OCI-LY1 (cell line): ENCODE results near the gene ZNF341.
"Not testable (repeated sequence)": the region's sequence is repeated elsewhere in the genome, so short reads cannot be mapped to it uniquely, and the experiment has no call there.

Source experiments
- H2AFZ ChIP-seq: fragments of 200-600 bp; sonication (generic), shearing (Covaris generic); 2 replicates; pipeline ENCODE4 v1.6.0; 2014; ENCODE audit warnings: antibody characterized with exemption, mild to moderate bottlenecking, low read length
- H3F3A ChIP-seq: fragments of 200-600 bp; sonication (generic), shearing (Covaris generic); 2 replicates; pipeline ENCODE4 v1.6.0; 2014; ENCODE audit warnings: mild to moderate bottlenecking, antibody characterized with exemption, low read length, moderate library complexity; ENCODE audit not compliant: insufficient read depth
- H3K27ac ChIP-seq: fragments of 200-600 bp; sonication (generic); 2 replicates; pipeline ENCODE4 v1.5.1; 2014; ENCODE audit warnings: low read length, mixed run types, mild to moderate bottlenecking, low read depth; ENCODE audit not compliant: poor library complexity, severe bottlenecking
- H3K27me3 ChIP-seq: fragments of 200-600 bp; sonication (generic); 2 replicates; pipeline ENCODE4 v1.6.0; 2014; ENCODE audit warnings: antibody characterized with exemption, mild to moderate bottlenecking, low read length, moderate library complexity; ENCODE audit not compliant: insufficient read depth
- H3K36me3 ChIP-seq: fragments of 200-600 bp; sonication (generic); 2 replicates; pipeline ENCODE4 v1.6.1; 2014; ENCODE audit warnings: mild to moderate bottlenecking, antibody characterized with exemption, low read length, moderate library complexity, mixed read lengths; ENCODE audit not compliant: insufficient read depth
- H3K4me1 ChIP-seq: fragments of 200-600 bp; sonication (generic); 2 replicates; pipeline ENCODE4 v1.5.1; 2014; ENCODE audit warnings: mild to moderate bottlenecking, low read length, moderate library complexity; ENCODE audit not compliant: insufficient read depth, severe bottlenecking
- H3K4me2 ChIP-seq: fragments of 200-600 bp; sonication (generic), shearing (Covaris generic); 2 replicates; pipeline ENCODE4 v1.6.1; 2014; ENCODE audit warnings: low read length
- H3K4me3 ChIP-seq: fragments of 200-600 bp; sonication (generic); 2 replicates; pipeline ENCODE4 v1.5.1; 2014; ENCODE audit warnings: low read length, low read depth, mild to moderate bottlenecking, mixed read lengths; ENCODE audit not compliant: poor library complexity, severe bottlenecking
- H3K79me2 ChIP-seq: fragments of 200-600 bp; shearing (Covaris generic); 2 replicates; pipeline ENCODE4 v1.6.1; 2016; ENCODE audit warnings: mixed run types, low read length, mixed read lengths; ENCODE audit not compliant: insufficient read depth
- H3K9ac ChIP-seq: fragments of 200-600 bp; sonication (generic), shearing (Covaris generic); 2 replicates; pipeline ENCODE4 v1.6.1; 2014; ENCODE audit warnings: mild to moderate bottlenecking, low read length, mixed read lengths
- H3K9me2 ChIP-seq: fragments of 200-600 bp; sonication (generic), shearing (Covaris generic); 2 replicates; pipeline ENCODE4 v1.6.1; 2014; ENCODE audit warnings: low read depth, mild to moderate bottlenecking, low read length, mixed read lengths
- H3K9me3 ChIP-seq: fragments of 200-600 bp; shearing (Covaris generic); 2 replicates; pipeline ENCODE4 v1.6.1; 2014; ENCODE audit warnings: low read length, mixed read lengths
- H4K20me1 ChIP-seq: fragments of 200-600 bp; sonication (generic), shearing (Covaris generic); 2 replicates; pipeline ENCODE4 v1.6.0; 2016; ENCODE audit warnings: mild to moderate bottlenecking, low read length; ENCODE audit not compliant: insufficient read depth
- EZH2 ChIP-seq: fragments of 200-600 bp; sonication (generic), shearing (Covaris generic); IDR thresholded peaks from 2 replicates; pipeline ENCODE4 v1.8.0; 2017; ENCODE audit warnings: borderline replicate concordance, mixed run types, mild to moderate bottlenecking, antibody characterized with exemption, low read length, moderate library complexity, mixed read lengths
- TF ChIP-seq, protein P1 (sequence below): fragments of 200-600 bp; sonication (generic), shearing (Covaris generic); IDR thresholded peaks from 2 replicates; pipeline ENCODE4 v1.5.1; 2017; ENCODE audit warnings: mild to moderate bottlenecking, antibody characterized with exemption, low read length, moderate library complexity, mixed read lengths

Gene ZNF341

DNA sequence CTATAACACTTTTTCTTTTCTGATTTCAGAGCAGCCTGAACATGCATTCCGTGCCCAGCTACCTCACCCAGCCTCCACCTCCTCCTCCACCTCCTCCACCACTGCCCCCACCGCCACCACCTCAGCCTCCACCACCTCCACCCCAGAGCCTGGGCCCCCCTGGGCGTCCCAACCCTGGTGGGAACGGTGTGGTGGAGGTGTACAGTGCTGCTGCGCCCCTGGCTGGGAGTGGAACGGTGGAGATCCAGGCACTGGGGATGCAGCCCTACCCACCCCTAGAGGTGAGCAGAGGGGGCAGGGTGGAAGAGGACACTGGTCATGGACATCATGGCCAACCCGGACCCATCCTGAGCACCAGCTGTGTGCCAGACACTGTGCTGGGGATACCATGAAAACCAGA, 21.3 kb downstream of the ZNF341 start:
- no peaks in the 10 kb centered on the region for H3K27me3 ChIP-seq
- H3K9me3 ChIP-seq: peaks cover 7% of the 10 kb centered on the region
- no peak overlapping the region for H3K4me3 ChIP-seq
- no peak overlapping the region for H3K27ac ChIP-seq
- no peak overlapping the region for H3K4me2 ChIP-seq
- H3K79me2 ChIP-seq: no peaks in the 10 kb centered on the region
- no peaks in the 10 kb centered on the region for H3F3A ChIP-seq
- peaks cover 24% of the 10 kb centered on the region for H3K36me3 ChIP-seq
- TF ChIP-seq, protein P1, sequence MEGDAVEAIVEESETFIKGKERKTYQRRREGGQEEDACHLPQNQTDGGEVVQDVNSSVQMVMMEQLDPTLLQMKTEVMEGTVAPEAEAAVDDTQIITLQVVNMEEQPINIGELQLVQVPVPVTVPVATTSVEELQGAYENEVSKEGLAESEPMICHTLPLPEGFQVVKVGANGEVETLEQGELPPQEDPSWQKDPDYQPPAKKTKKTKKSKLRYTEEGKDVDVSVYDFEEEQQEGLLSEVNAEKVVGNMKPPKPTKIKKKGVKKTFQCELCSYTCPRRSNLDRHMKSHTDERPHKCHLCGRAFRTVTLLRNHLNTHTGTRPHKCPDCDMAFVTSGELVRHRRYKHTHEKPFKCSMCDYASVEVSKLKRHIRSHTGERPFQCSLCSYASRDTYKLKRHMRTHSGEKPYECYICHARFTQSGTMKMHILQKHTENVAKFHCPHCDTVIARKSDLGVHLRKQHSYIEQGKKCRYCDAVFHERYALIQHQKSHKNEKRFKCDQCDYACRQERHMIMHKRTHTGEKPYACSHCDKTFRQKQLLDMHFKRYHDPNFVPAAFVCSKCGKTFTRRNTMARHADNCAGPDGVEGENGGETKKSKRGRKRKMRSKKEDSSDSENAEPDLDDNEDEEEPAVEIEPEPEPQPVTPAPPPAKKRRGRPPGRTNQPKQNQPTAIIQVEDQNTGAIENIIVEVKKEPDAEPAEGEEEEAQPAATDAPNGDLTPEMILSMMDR: no peak
- TF ChIP-seq EZH2: no peak
- H2AFZ ChIP-seq: no peak overlapping the region
- H3K9ac ChIP-seq: no peak overlapping the region
- H3K4me1 ChIP-seq: peaks cover 9% of the 10 kb centered on the region
- H4K20me1 ChIP-seq: no peaks in the 10 kb centered on the region
- no peaks in the 10 kb centered on the region for H3K9me2 ChIP-seq

GRCh38 chr20:33753763-33754162, 22.0 kb downstream of the ZNF341 start:
- no peaks in the 10 kb centered on the region for H3K9me2 ChIP-seq
- no peak overlapping the region for H3K4me2 ChIP-seq
- no peaks in the 10 kb centered on the region for H3F3A ChIP-seq
- no peak overlapping the region for H3K9ac ChIP-seq
- H3K79me2 ChIP-seq: no peaks in the 10 kb centered on the region
- TF ChIP-seq, protein P1: no peak
- no peak for TF ChIP-seq EZH2
- H3K4me3 ChIP-seq: no peak overlapping the region
- H3K36me3 ChIP-seq: peaks cover 26% of the 10 kb centered on the region
- H2AFZ ChIP-seq: no peak overlapping the region
- H4K20me1 ChIP-seq: no peaks in the 10 kb centered on the region
- no peak overlapping the region for H3K27ac ChIP-seq
- H3K4me1 ChIP-seq: peaks cover 9% of the 10 kb centered on the region
- H3K27me3 ChIP-seq: no peaks in the 10 kb centered on the region
- H3K9me3 ChIP-seq: peaks cover 7% of the 10 kb centered on the region

DNA sequence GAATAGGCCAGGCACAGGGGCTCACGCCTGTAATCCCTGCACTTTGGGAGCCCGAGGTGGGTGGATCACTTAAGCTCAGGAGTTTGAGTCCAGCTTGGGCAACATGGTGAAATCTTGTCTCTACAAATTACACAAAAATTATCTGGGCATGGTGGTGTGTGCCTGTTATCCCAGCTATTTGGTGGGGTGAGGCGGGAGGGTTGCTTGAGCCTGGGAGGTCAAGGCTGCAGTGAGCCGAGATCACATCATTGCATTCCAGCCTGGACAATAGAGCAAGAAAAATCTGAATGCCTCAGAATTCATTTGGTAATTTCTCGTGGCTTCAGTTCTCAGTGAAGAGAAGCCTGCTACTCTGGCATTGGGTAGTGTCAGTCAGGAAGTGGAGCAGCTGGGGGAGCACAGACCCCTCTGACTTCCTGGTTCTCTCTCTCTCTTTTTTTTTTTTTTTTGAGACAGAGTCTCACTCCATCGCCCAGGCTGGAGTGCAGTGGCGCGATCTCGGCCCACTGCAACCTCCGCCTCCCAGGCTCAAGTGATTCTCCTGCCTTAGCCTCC, 24.2 kb downstream of the ZNF341 start:
- H3K27me3 ChIP-seq, H3K9me3 ChIP-seq, H3K9me2 ChIP-seq, H3F3A ChIP-seq, H4K20me1 ChIP-seq, H3K4me3 ChIP-seq, H3K4me1 ChIP-seq, H3K4me2 ChIP-seq, H2AFZ ChIP-seq, H3K79me2 ChIP-seq: not testable (repeated sequence)
- Histone ChIP-seq H3K27ac (peak overlapping the region; percentile 38), H3K9ac (peak overlapping the region; percentile 12; the same call in 1 of the 2 replicates), H3K36me3 (peaks cover 26% of the 10 kb centered on the region)

DNA sequence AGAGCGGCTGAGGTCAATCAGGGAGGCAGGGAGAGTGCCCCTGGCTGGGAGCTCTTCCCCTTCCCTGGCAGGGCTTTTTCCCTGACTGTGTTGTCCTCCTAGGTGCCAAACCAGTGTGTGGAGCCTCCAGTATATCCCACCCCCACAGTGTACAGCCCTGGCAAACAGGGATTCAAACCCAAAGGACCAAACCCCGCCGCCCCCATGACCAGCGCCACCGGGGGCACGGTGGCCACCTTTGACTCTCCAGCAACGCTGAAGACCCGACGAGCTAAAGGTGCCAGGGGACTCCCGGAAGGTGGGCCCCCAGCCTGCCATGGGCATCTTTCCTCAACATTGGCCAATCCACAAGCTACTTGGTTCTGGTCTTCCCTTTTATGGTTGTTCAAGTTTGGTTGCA, 25.2 kb downstream of the ZNF341 start:
- TF ChIP-seq, protein P1: no peak
- no peak for TF ChIP-seq EZH2
- H3K4me3 ChIP-seq: no peak overlapping the region
- no peaks in the 10 kb centered on the region for H3K9me2 ChIP-seq
- no peak overlapping the region for H3K27ac ChIP-seq
- no peaks in the 10 kb centered on the region for H3F3A ChIP-seq
- H3K36me3 ChIP-seq: peaks cover 26% of the 10 kb centered on the region
- H2AFZ ChIP-seq: no peak overlapping the region
- H3K27me3 ChIP-seq: no peaks in the 10 kb centered on the region
- no peak overlapping the region for H3K9ac ChIP-seq
- H3K4me2 ChIP-seq: no peak overlapping the region
- no peaks in the 10 kb centered on the region for H3K79me2 ChIP-seq
- H3K9me3 ChIP-seq: peaks cover 7% of the 10 kb centered on the region
- H4K20me1 ChIP-seq: no peaks in the 10 kb centered on the region
- H3K4me1 ChIP-seq: peaks cover 9% of the 10 kb centered on the region
